B cell (primary cell): ENCODE data around the gene PHC2. TPM values are rescaled to one million over a fixed set of nuclear protein-coding genes. Genes with fewer than 3 reads are reported as not detected.

Source experiments
- ATAC-seq: fragments of 200-7000 bp; cut with Tn5 transposase; one replicate; pipeline ENCODE4 v1.10.0; 2021; ENCODE audit warnings: low read depth, mild to moderate bottlenecking, moderate number of reproducible peaks, moderate library complexity
- CTCF ChIA-PET: fragments of 350-600 bp; sonication (Branson Sonifier 250); formaldehyde crosslinking; loops from one replicate; lab custom pipeline; 2021; ENCODE audit warnings: antibody characterized with exemption, inconsistent platforms; lab: Charles Lee
- POLR2A ChIA-PET: fragments of 350-600 bp; sonication (Branson Sonifier 250); formaldehyde crosslinking; loops from one replicate; lab custom pipeline; 2021; ENCODE audit warnings: antibody characterized with exemption; lab: Charles Lee
- DNase-seq: peaks from one replicate; pipeline ENCODE4 v3.0.0; 2013
- H2AFZ ChIP-seq: 2 replicates; pipeline ENCODE4 v1.6.1; 2012; ENCODE audit warnings: mild to moderate bottlenecking, low read depth, low read length; ENCODE audit not compliant: insufficient read depth, poor library complexity, severe bottlenecking
- H3K27ac ChIP-seq, 2 donors: 1 replicate in 1 of 2; 2 replicates in 1 of 2; pipeline ENCODE4 v1.5.1; 2012 to 2013; ENCODE audit warnings: low read length in 2 of 2, mild to moderate bottlenecking in 2 of 2, moderate library complexity in 1 of 2
- H3K27me3 ChIP-seq, 4 experiments: fragments of 200-600 bp in 1 of 4; sonication (generic) in 1 of 4; replicated peaks in 1 of 4; 1 replicate in 2 of 4; 2 replicates in 2 of 4; pipeline versions ENCODE4 v1.6.1 to v1.7.0; 2013 to 2016; ENCODE audit warnings: low read length in 3 of 4, mild to moderate bottlenecking in 2 of 4, mixed read lengths in 1 of 4, moderate library complexity in 1 of 4; ENCODE audit not compliant: insufficient read depth in 4 of 4, control insufficient read depth in 3 of 4; ENCODE audit errors: control extremely low read depth in 1 of 4
- H3K36me3 ChIP-seq, 2 experiments: replicated peaks in 1 of 2; 1 replicate in 1 of 2; 2 replicates in 1 of 2; pipeline versions ENCODE4 v1.6.1 to v1.7.1; 2013; ENCODE audit warnings: low read length in 1 of 2; ENCODE audit not compliant: insufficient read depth in 2 of 2, control insufficient read depth in 1 of 2; ENCODE audit errors: control extremely low read depth in 1 of 2, extremely low read depth in 1 of 2
- H3K4me1 ChIP-seq, 2 donors: fragments of 200-600 bp in 1 of 2; sonication (generic) in 1 of 2; 1 replicate in 1 of 2; 2 replicates in 1 of 2; pipeline versions ENCODE4 v1.5.1 to v1.6.1; 2013 to 2017; ENCODE audit warnings: low read length in 2 of 2; ENCODE audit not compliant: control insufficient read depth in 2 of 2, insufficient read depth in 2 of 2
- H3K4me2 ChIP-seq: replicated peaks from 2 replicates; pipeline ENCODE3; 2012; ENCODE audit warnings: mild to moderate bottlenecking, low read depth, low read length; ENCODE audit not compliant: poor library complexity, severe bottlenecking
- H3K4me3 ChIP-seq, 5 experiments: fragments of 200-600 bp in 1 of 5; sonication (generic) in 1 of 5; 1 replicate in 3 of 5; 2 replicates in 2 of 5; pipeline versions ENCODE4 v1.5.1 to v1.7.0; 2011 to 2016; ENCODE audit warnings: low read length in 4 of 5, mild to moderate bottlenecking in 4 of 5, low read depth in 2 of 5, control low read depth in 1 of 5, moderate library complexity in 1 of 5; ENCODE audit not compliant: insufficient read depth in 1 of 5; ENCODE audit errors: control extremely low read depth in 1 of 5, extremely low read depth in 1 of 5
- H3K79me2 ChIP-seq: fragments of 200-600 bp; sonication (generic); one replicate; pipeline ENCODE4 v1.6.0; 2016; ENCODE audit warnings: low read length; ENCODE audit not compliant: control insufficient read depth, insufficient read depth
- H3K9ac ChIP-seq: fragments of 200-600 bp; sonication (generic); 2 replicates; pipeline ENCODE4 v1.6.1; 2017; ENCODE audit warnings: mild to moderate bottlenecking, low read length, moderate library complexity
- H3K9me3 ChIP-seq, 3 donors: one replicate each; pipeline versions ENCODE4 v1.6.1 to v1.7.1; 2013; ENCODE audit warnings: low read length in 2 of 3; ENCODE audit not compliant: control insufficient read depth in 2 of 3, insufficient read depth in 1 of 3; ENCODE audit errors: control extremely low read depth in 1 of 3
- H4K20me1 ChIP-seq: 2 replicates; pipeline ENCODE4 v1.6.0; 2012; ENCODE audit warnings: mild to moderate bottlenecking, low read length; ENCODE audit not compliant: insufficient read depth, control insufficient read depth, poor library complexity, severe bottlenecking
- H3K27ac Mint-ChIP-seq: one replicate; pipeline ENCODE4 v1.8.0; 2021; ENCODE audit warnings: mixed read lengths
- H3K27me3 Mint-ChIP-seq: one replicate; pipeline ENCODE4 v1.8.0; 2021; ENCODE audit warnings: mixed read lengths
- H3K4me1 Mint-ChIP-seq: one replicate; pipeline ENCODE4 v1.8.0; 2021; ENCODE audit warnings: mixed read lengths
- H3K4me3 Mint-ChIP-seq: one replicate; pipeline ENCODE4 v1.8.0; 2021; ENCODE audit warnings: mixed read lengths
- H3K9me3 Mint-ChIP-seq: one replicate; pipeline ENCODE4 v1.8.0; 2022; ENCODE audit warnings: mixed read lengths; ENCODE audit not compliant: insufficient read depth
- CTCF ChIP-seq: fragments of 200-600 bp; IDR thresholded peaks from one replicate; pipeline ENCODE4 v1.8.0; 2022; ENCODE audit warnings: antibody characterized with exemption, mild to moderate bottlenecking
- EZH2 ChIP-seq: IDR thresholded peaks from 2 replicates; pipeline ENCODE4 v1.6.1; 2012; ENCODE audit warnings: borderline replicate concordance, low read depth, mild to moderate bottlenecking, moderate library complexity, low read length; ENCODE audit not compliant: insufficient read depth, poor library complexity, severe bottlenecking
- WGBS: methylation state at CpG from one replicate; pipeline ENCODE4 v1.1.5; 2013; ENCODE audit warnings: missing lambda C conversion rate; ENCODE audit not compliant: insufficient coverage; 5-methylcytosine and 5-hydroxymethylcytosine counted together
- intact Hi-C: fragments of 100-400 bp; cut with micrococcal nuclease; formaldehyde crosslinking; loops from one replicate; pipeline ENCODE4 v1.10.0; 2022
- polyA plus RNA-seq: library from polyadenylated mRNA; depleted of rRNA; stranded (reverse); fragments of >200 nt; gene quantifications from 2 replicates; pipeline ENCODE4 v1.2.3, GENCODE V29; 2012
- total RNA-seq, 2 donors: library from RNA; stranded (reverse); fragments of 120-200 nt in 1 of 2; gene quantifications; 1 replicate in 1 of 2; 2 replicates in 1 of 2; pipeline versions ENCODE4 v1.2.3 to v1.2.4, GENCODE V29; 2013 to 2022

The PHC2 gene
- total and polyA plus RNA-seq, 2 donors (not counting 1 experiment from before 2014, with no cell fraction given), result 23.1 to 23.4 TPM

GRCh38 chr1:33360367-33360766 lies 70.5 kb downstream of the PHC2 start:
- Histone ChIP-seq H4K20me1 (no peaks in the 10 kb centered on the region), H3K27me3 (no peaks in the 10 kb centered on the region), H3K79me2 (no peaks in the 10 kb centered on the region), H3K4me1 (no peaks in the 10 kb centered on the region), H3K4me2 (no peak overlapping the region), H2AFZ (no peak overlapping the region), H3K36me3 (no peaks in the 10 kb centered on the region), H3K27ac (no peak overlapping the region), H3K4me3 (no peak overlapping the region), H3K9ac (no peak overlapping the region), H3K9me3 (no peaks in the 10 kb centered on the region)
- TF ChIP-seq CTCF (no peak), EZH2 (no peak)
- Mint-ChIP-seq H3K9me3 (no peaks in the 10 kb centered on the region), H3K4me1 (peaks cover 4% of the 10 kb centered on the region), H3K4me3 (no peak overlapping the region), H3K27me3 (no peaks in the 10 kb centered on the region), H3K27ac (no peak overlapping the region)
- POLR2A ChIA-PET, result no interaction called here
- intact Hi-C loops, result no loop called here
- WGBS, result 100% methylated on average over 1 of the region's 1 CpG
- CTCF ChIA-PET, result interaction anchor here (1.2 to 1.6 kb wide), 4 partner anchors 9 to 65 kb away, joined by 3 to 4 read pairs (median 4); no protein-coding TSS in a partner anchor
- DNase-seq, result no peak
- ATAC-seq, result no peak

GRCh38 chr1:33359931-33360330 lies 71.0 kb downstream of the PHC2 start:
- H3K27me3 Mint-ChIP-seq, result no peaks in the 10 kb centered on the region
- 100% methylated on average over 2 of the region's 2 CpGs for WGBS
- H3K4me1 Mint-ChIP-seq, result peaks cover 4% of the 10 kb centered on the region
- no peaks in the 10 kb centered on the region for H3K9me3 ChIP-seq
- no peak overlapping the region for H2AFZ ChIP-seq
- H3K4me3 ChIP-seq, result no peak overlapping the region
- intact Hi-C loops, result no loop called here
- no peak for DNase-seq
- H3K36me3 ChIP-seq, result no peaks in the 10 kb centered on the region
- no peak overlapping the region for H3K27ac ChIP-seq
- no peak overlapping the region for H3K27ac Mint-ChIP-seq
- ATAC-seq, result no peak
- H3K4me2 ChIP-seq, result no peak overlapping the region
- no peak for TF ChIP-seq EZH2
- no peak for TF ChIP-seq CTCF
- no peaks in the 10 kb centered on the region for H3K9me3 Mint-ChIP-seq
- no peaks in the 10 kb centered on the region for H4K20me1 ChIP-seq
- POLR2A ChIA-PET, result no interaction called here
- no peaks in the 10 kb centered on the region for H3K27me3 ChIP-seq
- H3K4me3 Mint-ChIP-seq, result no peak overlapping the region
- CTCF ChIA-PET, result interaction anchor here (1.2 to 1.6 kb wide), 4 partner anchors 9 to 64 kb away, joined by 3 to 4 read pairs (median 4); no protein-coding TSS in a partner anchor
- no peak overlapping the region for H3K9ac ChIP-seq
- H3K4me1 ChIP-seq, result no peaks in the 10 kb centered on the region
- no peaks in the 10 kb centered on the region for H3K79me2 ChIP-seq
